Hematopoietic multipotent progenitor cell (in vitro differentiated cells): ENCODE measurements around the gene PCDHGB6. TPM values are rescaled to one million over a fixed set of nuclear protein-coding genes. Genes with fewer than 3 reads are reported as not detected.
"Not testable (repeated sequence)": the region's sequence is repeated elsewhere in the genome, so short reads cannot be mapped to it uniquely, and the experiment has no call there.

Experiments used
- DNase-seq, 3 donors: peaks; one replicate each; pipeline ENCODE4 v3.0.0-alpha.2; 2011 to 2015; ENCODE audit warnings: low read depth in 2 of 3, low spot score in 2 of 3
- total RNA-seq: library from RNA; depleted of rRNA; stranded (reverse); fragments of >200 nt; gene quantifications from one replicate; pipeline ENCODE4 v1.2.3, GENCODE V29; 2012

The PCDHGB6 gene
- total RNA-seq, 1 donor, result 0.81 TPM

DNA sequence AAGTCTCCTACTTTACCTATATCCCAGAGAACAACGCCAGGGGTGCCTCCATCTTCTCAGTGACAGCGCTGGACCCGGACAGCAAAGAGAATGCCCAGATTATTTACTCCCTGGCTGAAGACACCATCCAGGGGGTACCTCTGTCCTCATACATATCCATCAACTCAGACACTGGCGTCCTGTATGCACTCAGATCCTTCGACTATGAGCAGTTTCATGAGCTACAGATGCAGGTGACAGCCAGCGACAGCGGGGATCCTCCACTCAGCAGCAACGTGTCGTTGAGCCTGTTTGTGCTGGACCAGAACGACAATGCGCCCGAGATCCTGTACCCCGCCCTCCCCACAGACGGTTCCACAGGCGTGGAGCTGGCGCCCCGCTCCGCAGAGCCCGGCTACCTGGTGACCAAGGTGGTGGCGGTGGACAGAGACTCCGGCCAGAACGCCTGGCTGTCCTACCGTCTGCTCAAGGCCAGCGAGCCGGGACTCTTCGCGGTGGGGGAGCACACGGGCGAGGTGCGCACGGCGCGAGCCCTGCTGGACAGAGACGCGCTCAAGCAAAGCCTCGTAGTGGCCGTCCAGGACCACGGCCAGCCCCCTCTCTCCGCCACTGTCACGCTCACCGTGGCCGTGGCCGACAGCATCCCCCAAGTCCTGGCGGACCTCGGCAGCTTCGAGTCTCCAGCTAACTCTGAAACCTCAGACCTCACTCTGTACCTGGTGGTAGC, 6.9 kb downstream of the PCDHGB6 start:
- not testable (repeated sequence) for DNase-seq

GRCh38 chr5:141415275-141415618, 7.4 kb downstream of the PCDHGB6 start:
- DNase-seq, result not testable (repeated sequence)

GRCh38 chr5:141417494-141418172, 9.8 kb downstream of the PCDHGB6 start, which contains the start of gene PCDHGB7:
PCDHGB7 (plus strand) TSS chr5:141417677; CDS start chr5:141417860, 183 bp downstream.
- peak in 2 of 3 donors; percentile 70 to 80 for DNase-seq

DNA sequence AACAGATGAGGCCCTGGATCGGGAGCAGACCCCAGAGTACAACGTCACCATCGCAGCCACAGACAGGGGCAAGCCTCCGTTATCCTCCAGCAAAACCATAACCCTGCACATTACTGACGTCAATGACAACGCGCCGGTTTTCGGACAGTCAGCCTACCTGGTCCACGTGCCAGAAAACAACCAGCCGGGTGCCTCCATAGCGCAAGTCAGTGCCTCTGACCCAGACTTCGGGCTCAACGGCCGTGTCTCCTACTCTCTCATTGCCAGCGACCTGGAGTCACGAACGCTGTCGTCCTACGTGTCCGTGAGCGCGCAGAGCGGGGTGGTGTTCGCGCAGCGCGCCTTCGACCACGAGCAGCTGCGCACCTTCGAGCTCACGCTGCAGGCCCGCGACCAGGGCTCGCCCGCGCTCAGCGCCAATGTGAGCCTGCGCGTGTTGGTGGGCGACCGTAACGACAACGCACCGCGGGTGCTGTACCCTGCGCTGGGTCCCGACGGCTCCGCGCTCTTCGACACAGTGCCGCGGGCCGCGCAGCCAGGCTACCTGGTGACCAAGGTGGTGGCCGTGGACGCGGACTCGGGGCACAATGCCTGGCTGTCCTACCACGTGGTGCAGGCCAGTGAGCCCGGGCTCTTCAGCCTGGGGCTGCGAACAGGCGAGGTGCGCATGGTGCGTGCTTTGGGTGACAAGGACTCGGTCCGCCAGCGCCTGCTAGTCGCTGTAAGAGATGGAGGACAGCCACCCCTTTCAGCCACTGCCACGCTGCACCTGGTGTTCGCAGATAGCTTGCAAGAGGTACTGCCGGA, 11.5 kb downstream of the PCDHGB6 start:
- no peak for DNase-seq

DNA sequence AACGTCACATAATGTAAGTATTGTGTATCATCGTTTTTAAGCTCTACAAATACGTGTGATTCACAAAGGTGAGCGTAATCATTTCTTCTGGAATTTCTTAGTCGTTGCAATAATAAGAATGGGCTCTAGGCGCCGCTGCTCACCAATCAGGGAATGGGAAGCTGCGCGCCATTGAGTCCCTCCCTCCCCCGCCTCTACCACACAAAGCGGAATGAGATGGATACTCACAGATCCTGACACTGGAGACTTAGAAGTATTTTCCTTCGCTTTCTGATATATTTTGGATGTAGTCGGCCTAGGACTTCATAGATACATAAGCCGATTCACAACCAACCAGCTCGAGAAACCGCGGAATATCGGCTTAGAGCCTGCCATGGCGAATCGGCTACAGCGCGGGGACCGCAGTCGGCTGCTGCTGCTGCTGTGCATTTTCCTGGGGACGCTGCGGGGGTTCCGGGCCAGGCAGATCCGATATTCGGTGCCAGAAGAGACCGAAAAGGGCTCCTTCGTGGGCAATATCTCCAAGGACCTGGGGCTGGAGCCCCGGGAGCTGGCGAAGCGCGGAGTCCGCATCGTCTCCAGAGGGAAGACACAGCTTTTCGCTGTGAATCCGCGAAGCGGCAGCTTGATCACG, 13.2 kb downstream of the PCDHGB6 start, which contains the start of gene PCDHGA11:
Gene PCDHGA11 (plus strand): TSS at position 197 of the 634 bp plus-strand sequence. CDS start 177 bp downstream, at position 374.
- DNase-seq, result peak in 2 of 3 donors; percentile 63 to 78

DNA sequence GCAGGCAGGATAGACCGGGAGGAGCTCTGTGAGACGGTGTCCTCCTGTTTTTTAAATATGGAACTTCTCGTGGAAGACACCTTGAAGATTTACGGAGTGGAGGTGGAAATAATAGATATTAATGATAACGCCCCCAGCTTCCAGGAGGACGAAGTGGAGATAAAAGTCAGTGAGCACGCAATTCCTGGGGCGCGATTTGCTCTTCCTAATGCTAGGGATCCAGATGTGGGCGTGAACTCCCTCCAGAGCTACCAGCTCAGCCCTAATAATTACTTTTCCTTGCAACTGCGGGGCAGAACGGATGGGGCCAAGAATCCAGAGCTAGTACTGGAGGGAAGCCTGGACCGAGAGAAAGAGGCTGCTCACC, 13.7 kb downstream of the PCDHGB6 start:
- DNase-seq, result no peak

- no peak for DNase-seq
Observed at GRCh38 chr5:141422742-141423291, 15.0 kb downstream of the PCDHGB6 start.

DNA sequence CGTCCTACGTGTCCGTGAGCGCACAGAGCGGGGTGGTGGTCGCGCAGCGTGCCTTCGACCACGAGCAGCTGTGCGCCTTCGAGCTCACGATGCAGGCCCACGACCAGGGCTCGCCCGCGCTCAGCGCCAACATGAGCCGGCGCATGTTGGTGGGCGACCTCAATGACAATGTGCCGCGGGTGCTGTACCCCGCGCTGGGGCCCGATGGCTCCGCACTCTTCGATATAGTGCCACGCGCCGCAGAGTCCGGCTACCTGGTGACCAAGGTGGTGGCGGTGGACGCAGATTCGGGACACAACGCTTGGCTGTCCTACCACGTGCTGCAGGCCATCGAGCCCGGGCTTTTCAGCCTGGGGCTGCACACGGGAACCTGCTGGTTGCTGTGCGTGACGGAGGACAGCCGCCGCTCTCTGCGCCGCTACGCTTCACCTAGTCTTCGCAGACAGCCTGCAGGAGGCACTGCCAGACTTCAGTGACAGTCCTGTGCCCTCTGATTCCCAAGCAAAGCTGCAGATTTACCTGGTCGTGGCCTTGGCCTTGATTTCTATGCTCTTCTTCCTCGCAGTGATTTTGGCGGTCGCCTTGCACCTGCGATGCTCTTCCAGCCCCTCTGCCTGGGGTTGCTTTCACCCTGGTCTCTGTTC, 20.1 kb downstream of the PCDHGB6 start:
- no peak for DNase-seq

GRCh38 chr5:141430332-141431113, 22.7 kb downstream of the PCDHGB6 start, which contains the start of gene PCDHGA12:
PCDHGA12 (plus strand) TSS chr5:141430507; CDS start chr5:141430760, 253 bp downstream.
- peak in 2 of 3 donors; percentile 74 to 82 for DNase-seq

DNA sequence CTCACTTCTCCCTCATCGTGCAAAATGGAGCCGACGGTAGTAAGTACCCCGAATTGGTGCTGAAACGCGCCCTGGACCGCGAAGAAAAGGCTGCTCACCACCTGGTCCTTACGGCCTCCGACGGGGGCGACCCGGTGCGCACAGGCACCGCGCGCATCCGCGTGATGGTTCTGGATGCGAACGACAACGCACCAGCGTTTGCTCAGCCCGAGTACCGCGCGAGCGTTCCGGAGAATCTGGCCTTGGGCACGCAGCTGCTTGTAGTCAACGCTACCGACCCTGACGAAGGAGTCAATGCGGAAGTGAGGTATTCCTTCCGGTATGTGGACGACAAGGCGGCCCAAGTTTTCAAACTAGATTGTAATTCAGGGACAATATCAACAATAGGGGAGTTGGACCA, 23.5 kb downstream of the PCDHGB6 start:
- DNase-seq, result no peak

DNA sequence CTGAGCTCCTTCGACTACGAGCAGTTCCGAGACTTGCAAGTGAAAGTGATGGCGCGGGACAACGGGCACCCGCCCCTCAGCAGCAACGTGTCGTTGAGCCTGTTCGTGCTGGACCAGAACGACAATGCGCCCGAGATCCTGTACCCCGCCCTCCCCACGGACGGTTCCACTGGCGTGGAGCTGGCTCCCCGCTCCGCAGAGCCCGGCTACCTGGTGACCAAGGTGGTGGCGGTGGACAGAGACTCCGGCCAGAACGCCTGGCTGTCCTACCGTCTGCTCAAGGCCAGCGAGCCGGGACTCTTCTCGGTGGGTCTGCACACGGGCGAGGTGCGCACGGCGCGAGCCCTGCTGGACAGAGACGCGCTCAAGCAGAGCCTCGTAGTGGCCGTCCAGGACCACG, 24.5 kb downstream of the PCDHGB6 start:
- not testable (repeated sequence) for DNase-seq

- DNase-seq, result not testable (repeated sequence)
Observed at GRCh38 chr5:141432726-141433125, 24.9 kb downstream of the PCDHGB6 start.

DNA sequence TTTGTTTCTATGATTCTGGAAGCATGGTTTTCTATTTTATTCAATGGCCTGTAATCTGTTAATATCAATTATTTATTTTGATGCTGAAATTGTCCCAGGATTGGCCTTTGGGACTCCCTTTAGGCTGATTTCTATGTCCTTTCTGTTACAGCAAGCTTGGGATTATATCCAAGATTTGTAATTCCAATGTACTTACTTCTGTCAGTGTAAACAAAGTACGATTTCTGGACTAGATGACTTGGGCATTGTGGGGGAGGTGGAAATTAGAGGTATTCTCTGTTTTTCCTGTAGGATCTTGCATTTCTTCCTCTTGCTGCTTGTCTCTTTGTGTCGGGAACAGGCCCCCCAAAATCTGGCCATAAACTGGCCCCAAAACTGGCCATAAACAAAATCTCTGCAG, 26.2 kb downstream of the PCDHGB6 start:
- no peak for DNase-seq

DNA sequence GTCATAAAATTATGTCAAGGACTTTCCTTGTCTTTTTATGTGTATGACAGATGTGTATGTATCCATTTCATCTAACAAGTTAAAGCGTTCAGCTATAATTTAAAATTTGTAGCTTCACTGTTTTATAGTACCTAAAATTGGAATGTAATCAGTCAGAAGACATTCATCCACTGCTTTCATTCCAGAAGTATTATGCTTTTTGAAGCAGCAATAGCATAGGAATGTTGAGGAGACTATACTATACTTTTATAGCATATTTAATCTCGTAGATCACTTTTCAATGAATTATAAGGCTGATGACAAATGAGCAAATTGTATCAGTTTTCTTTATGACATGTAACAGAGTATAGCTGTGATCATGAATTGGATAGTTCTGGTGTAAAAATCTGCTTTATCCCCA, 29.4 kb downstream of the PCDHGB6 start:
- DNase-seq, result no peak

GRCh38 chr5:141439411-141440141, 31.8 kb downstream of the PCDHGB6 start:
- no peak for DNase-seq

- no peak for DNase-seq
Observed at GRCh38 chr5:141440341-141440740, 32.5 kb downstream of the PCDHGB6 start.

- no peak for DNase-seq
Observed at GRCh38 chr5:141441571-141442170, 33.9 kb downstream of the PCDHGB6 start.
